Keratinocyte (primary cell): ENCODE results near the gene ORM2.

Source experiments
- CTCF ChIP-seq, 3 experiments: IDR thresholded peaks in 1 of 3; conservative IDR thresholded peaks in 1 of 3; optimal IDR thresholded peaks in 1 of 3; 2 replicates in 2 of 3; 3 replicates in 1 of 3; pipeline versions ENCODE3 to v1.5.1; 2011; ENCODE audit warnings: low read length in 3 of 3, mild to moderate bottlenecking in 3 of 3, moderate library complexity in 2 of 3, control low read depth in 1 of 3, inconsistent platforms in 1 of 3; ENCODE audit not compliant: insufficient read depth in 2 of 3; ENCODE audit errors: extremely low read depth in 1 of 3
- EZH2 ChIP-seq: IDR thresholded peaks from one replicate; pipeline ENCODE4 v1.6.1; 2012; ENCODE audit warnings: inconsistent platforms, mild to moderate bottlenecking, low read length, moderate library complexity

- no peak for TF ChIP-seq CTCF (optimal IDR thresholded peaks at IDR 0.05 in 1 of 3, IDR thresholded peaks at IDR 0.05 in 1 of 3, conservative IDR thresholded peaks at IDR 0.05 in 1 of 3; ENCODE audit: extremely low read depth in 1 of 3, insufficient read depth in 2 of 3, low read length in 3 of 3)
- TF ChIP-seq EZH2: no peak
Observed at GRCh38 chr9:114281473-114282103, 48.1 kb upstream of the ORM2 start.
